ENCODE data around the gene TMEM11. TPM values are rescaled to one million over a fixed set of nuclear protein-coding genes. Genes with fewer than 3 reads are reported as not detected.

TMEM11 gene
- total and polyA plus RNA-seq, 2 donors (not counting 1 experiment from before 2014, with no cell fraction given) = 21.4 to 25.3 TPM

GRCh38 chr17:21223086-21223485 lies 9.1 kb upstream of the TMEM11 start:
- H3K79me2 ChIP-seq (ENCODE audit: control insufficient read depth, insufficient read depth, low read length) = peaks cover 8% of the 10 kb centered on the region
- no peak overlapping the region for H3K27ac ChIP-seq (ENCODE audit: low read length in 2 of 2)
- CTCF ChIA-PET = no interaction called here
- TF ChIP-seq CTCF (IDR thresholded peaks at IDR 0.05) = no peak
- TF ChIP-seq EZH2 (IDR thresholded peaks at IDR 0.05; ENCODE audit: borderline replicate concordance, insufficient read depth, low read depth, low read length, poor library complexity, severe bottlenecking) = no peak
- Mint-ChIP-seq H3K4me3 (no peak overlapping the region), H3K27me3 (no peaks in the 10 kb centered on the region), H3K4me1 (no peaks in the 10 kb centered on the region), H3K27ac (no peak overlapping the region), H3K9me3 (ENCODE audit: insufficient read depth) (no peaks in the 10 kb centered on the region)
- H3K4me3 ChIP-seq (ENCODE audit: control extremely low read depth in 1 of 5, extremely low read depth in 1 of 5, insufficient read depth in 1 of 5, low read depth in 2 of 5, low read length in 4 of 5) = no peak overlapping the region
- no peaks in the 10 kb centered on the region for H4K20me1 ChIP-seq (ENCODE audit: control insufficient read depth, insufficient read depth, low read length, poor library complexity, severe bottlenecking)
- ATAC-seq (ENCODE audit: low read depth) (no peak), DNase-seq (no peak)
- intact Hi-C loops (cut with micrococcal nuclease) = no loop called here
- H3K9me3 ChIP-seq (ENCODE audit: control extremely low read depth in 1 of 3, control insufficient read depth in 2 of 3, insufficient read depth in 1 of 3, low read length in 2 of 3) = peaks cover 0 to 8% (median 0%) of the 10 kb centered on the region in 3 donors
- H3K4me1 ChIP-seq (ENCODE audit: control insufficient read depth in 2 of 2, insufficient read depth in 2 of 2, low read length in 2 of 2) = no peaks in the 10 kb centered on the region
- H3K9ac ChIP-seq (ENCODE audit: low read length) = no peak overlapping the region
- 100% methylated on average over 5 of the region's 6 CpGs for WGBS (ENCODE audit: insufficient coverage)
- H2AFZ ChIP-seq (ENCODE audit: insufficient read depth, low read depth, low read length, poor library complexity, severe bottlenecking) = no peak overlapping the region
- POLR2A ChIA-PET = no interaction called here
- H3K36me3 ChIP-seq (replicated peaks in 1 of 2; ENCODE audit: control extremely low read depth in 1 of 2, control insufficient read depth in 1 of 2, extremely low read depth in 1 of 2, insufficient read depth in 2 of 2, low read length in 1 of 2) = peaks cover 0 to 4% of the 10 kb centered on the region in 2 experiments
- H3K4me2 ChIP-seq (replicated peaks; ENCODE audit: low read depth, low read length, poor library complexity, severe bottlenecking) = no peak overlapping the region
- no peaks in the 10 kb centered on the region for H3K27me3 ChIP-seq (replicated peaks in 1 of 4; ENCODE audit: control extremely low read depth in 1 of 4, control insufficient read depth in 3 of 4, insufficient read depth in 4 of 4, low read length in 3 of 4)

GRCh38 chr17:21218831-21219380 lies 4.9 kb upstream of the TMEM11 start:
- Histone ChIP-seq H3K9ac (ENCODE audit: low read length) (no peak overlapping the region), H3K4me1 (ENCODE audit: control insufficient read depth in 2 of 2, insufficient read depth in 2 of 2, low read length in 2 of 2) (peaks cover 6 to 9% of the 10 kb centered on the region in 2 donors)
- intact Hi-C loops (cut with micrococcal nuclease) = no loop called here

More at GRCh38 chr17:21218831-21219380, 4.9 kb upstream of the TMEM11 start:
- Histone ChIP-seq H3K27ac (ENCODE audit: low read length in 2 of 2) (no peak overlapping the region), H2AFZ (ENCODE audit: insufficient read depth, low read depth, low read length, poor library complexity, severe bottlenecking) (no peak overlapping the region), H3K36me3 (replicated peaks in 1 of 2; ENCODE audit: control extremely low read depth in 1 of 2, control insufficient read depth in 1 of 2, extremely low read depth in 1 of 2, insufficient read depth in 2 of 2, low read length in 1 of 2) (peaks cover 0 to 4% of the 10 kb centered on the region in 2 experiments), H4K20me1 (ENCODE audit: control insufficient read depth, insufficient read depth, low read length, poor library complexity, severe bottlenecking) (peaks cover 2% of the 10 kb centered on the region), H3K79me2 (ENCODE audit: control insufficient read depth, insufficient read depth, low read length) (peaks cover 38% of the 10 kb centered on the region), H3K4me2 (replicated peaks; ENCODE audit: low read depth, low read length, poor library complexity, severe bottlenecking) (no peak overlapping the region), H3K27me3 (replicated peaks in 1 of 4; ENCODE audit: control extremely low read depth in 1 of 4, control insufficient read depth in 3 of 4, insufficient read depth in 4 of 4, low read length in 3 of 4) (no peaks in the 10 kb centered on the region), H3K9me3 (ENCODE audit: control extremely low read depth in 1 of 3, control insufficient read depth in 2 of 3, insufficient read depth in 1 of 3, low read length in 2 of 3) (peaks cover 0 to 8% (median 0%) of the 10 kb centered on the region in 3 donors), H3K4me3 (ENCODE audit: control extremely low read depth in 1 of 5, extremely low read depth in 1 of 5, insufficient read depth in 1 of 5, low read depth in 2 of 5, low read length in 4 of 5) (no peak overlapping the region)
- CTCF ChIA-PET = no interaction called here
- H3K27me3 Mint-ChIP-seq = no peaks in the 10 kb centered on the region
- H3K4me1 Mint-ChIP-seq = peaks cover 16% of the 10 kb centered on the region
- WGBS (ENCODE audit: insufficient coverage) = 92% methylated on average over 2 of the region's 3 CpGs
- TF ChIP-seq EZH2 (IDR thresholded peaks at IDR 0.05; ENCODE audit: borderline replicate concordance, insufficient read depth, low read depth, low read length, poor library complexity, severe bottlenecking) = no peak
- no peak for TF ChIP-seq CTCF (IDR thresholded peaks at IDR 0.05)
- POLR2A ChIA-PET = no interaction called here
- no peak overlapping the region for H3K4me3 Mint-ChIP-seq
- no peak for DNase-seq
- ATAC-seq (ENCODE audit: low read depth) = no peak
- no peaks in the 10 kb centered on the region for H3K9me3 Mint-ChIP-seq (ENCODE audit: insufficient read depth)
- no peak overlapping the region for H3K27ac Mint-ChIP-seq
